ENCODE results near the gene TOPBP1. TPM values are rescaled to one million over a fixed set of nuclear protein-coding genes. Genes with fewer than 3 reads are reported as not detected.

TOPBP1 gene
- total RNA-seq, 4 donors from 2014 or later: 15.6 to 29.1 (median 17.5) TPM

DNA sequence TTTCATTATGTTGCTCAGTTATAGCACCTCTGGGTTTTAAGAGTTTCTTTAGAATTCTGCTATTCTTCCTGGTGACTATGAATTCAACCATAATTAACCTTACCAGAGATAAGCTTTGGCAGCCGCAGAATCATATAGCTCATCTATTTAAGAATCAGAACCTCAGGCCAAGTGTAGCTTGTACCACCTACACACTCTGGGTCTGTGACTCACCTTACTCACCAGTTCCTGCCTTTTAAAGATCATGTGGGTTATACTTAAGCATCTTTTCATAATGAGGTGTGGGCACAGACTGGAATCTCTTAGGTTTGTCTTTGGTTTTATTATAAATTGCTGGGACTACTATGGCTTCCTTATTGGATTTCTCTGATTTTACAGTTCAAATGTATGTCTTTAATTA, 66.4 kb downstream of the TOPBP1 start:
- Histone ChIP-seq H3K9me3 (no peaks in the 10 kb centered on the region), H3K4me1 (peaks cover 0 to 10% (median 2%) of the 10 kb centered on the region in 4 donors), H3K36me3 (peaks cover 0 to 12% (median 6%) of the 10 kb centered on the region in 4 donors), H3K4me3 (no peak overlapping the region), H3K27me3 (no peaks in the 10 kb centered on the region), H3K27ac (replicated peaks in 1 of 4) (no peak overlapping the region)
- intact Hi-C loops (cut with DNase I): no loop called here
- DNase-seq (ENCODE audit: extremely low spot score): no peak
- TF ChIP-seq POLR2AphosphoS5 (IDR thresholded peaks at IDR 0.05) (no peak), EP300 (IDR thresholded peaks at IDR 0.05) (no peak), POLR2A (IDR thresholded peaks at IDR 0.05; ENCODE audit: low read depth) (no peak)
- TF ChIP-seq, protein P1, sequence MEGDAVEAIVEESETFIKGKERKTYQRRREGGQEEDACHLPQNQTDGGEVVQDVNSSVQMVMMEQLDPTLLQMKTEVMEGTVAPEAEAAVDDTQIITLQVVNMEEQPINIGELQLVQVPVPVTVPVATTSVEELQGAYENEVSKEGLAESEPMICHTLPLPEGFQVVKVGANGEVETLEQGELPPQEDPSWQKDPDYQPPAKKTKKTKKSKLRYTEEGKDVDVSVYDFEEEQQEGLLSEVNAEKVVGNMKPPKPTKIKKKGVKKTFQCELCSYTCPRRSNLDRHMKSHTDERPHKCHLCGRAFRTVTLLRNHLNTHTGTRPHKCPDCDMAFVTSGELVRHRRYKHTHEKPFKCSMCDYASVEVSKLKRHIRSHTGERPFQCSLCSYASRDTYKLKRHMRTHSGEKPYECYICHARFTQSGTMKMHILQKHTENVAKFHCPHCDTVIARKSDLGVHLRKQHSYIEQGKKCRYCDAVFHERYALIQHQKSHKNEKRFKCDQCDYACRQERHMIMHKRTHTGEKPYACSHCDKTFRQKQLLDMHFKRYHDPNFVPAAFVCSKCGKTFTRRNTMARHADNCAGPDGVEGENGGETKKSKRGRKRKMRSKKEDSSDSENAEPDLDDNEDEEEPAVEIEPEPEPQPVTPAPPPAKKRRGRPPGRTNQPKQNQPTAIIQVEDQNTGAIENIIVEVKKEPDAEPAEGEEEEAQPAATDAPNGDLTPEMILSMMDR (IDR thresholded peaks at IDR 0.05): no peak
- 95% methylated on average over 1 of the region's 1 CpG for WGBS

DNA sequence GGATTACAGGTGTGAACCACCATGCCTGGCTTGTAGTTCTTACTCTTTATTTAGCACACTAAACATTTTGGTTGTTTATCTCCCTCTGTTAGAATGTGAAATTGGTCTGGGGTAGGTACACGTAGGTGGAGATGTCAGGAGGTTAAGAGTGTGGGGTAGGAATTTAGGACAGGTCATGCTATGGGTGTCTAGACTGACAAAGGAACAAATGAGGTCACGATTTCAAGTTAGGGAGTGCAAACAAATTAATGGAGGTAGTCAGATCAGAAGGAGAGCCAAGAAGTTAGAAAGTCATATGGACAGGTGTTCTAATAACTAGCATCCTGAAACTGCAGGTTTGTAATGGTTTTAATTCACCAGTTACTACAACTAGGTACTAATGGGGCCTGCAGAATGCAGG, 68.5 kb downstream of the TOPBP1 start:
- intact Hi-C loops (cut with DNase I): no loop called here
- no peaks in the 10 kb centered on the region for H3K27me3 ChIP-seq
- no peak for DNase-seq (ENCODE audit: extremely low spot score)
- H3K9me3 ChIP-seq: no peaks in the 10 kb centered on the region
- WGBS: 94% methylated on average over 2 of the region's 2 CpGs
- peaks cover 0 to 15% (median 4%) of the 10 kb centered on the region in 4 donors for H3K4me1 ChIP-seq
- TF ChIP-seq POLR2AphosphoS5 (IDR thresholded peaks at IDR 0.05) (no peak), POLR2A (IDR thresholded peaks at IDR 0.05; ENCODE audit: low read depth) (no peak), EP300 (IDR thresholded peaks at IDR 0.05) (no peak)
- TF ChIP-seq, protein P1 (IDR thresholded peaks at IDR 0.05): no peak
- no peak overlapping the region for H3K4me3 ChIP-seq
- no peak overlapping the region for H3K27ac ChIP-seq (replicated peaks in 1 of 4)
- H3K36me3 ChIP-seq: peaks cover 2 to 27% (median 19%) of the 10 kb centered on the region in 4 donors

GRCh38 chr3:133592843-133593242, 68.9 kb downstream of the TOPBP1 start:
- Histone ChIP-seq H3K4me3 (no peak overlapping the region), H3K9me3 (no peaks in the 10 kb centered on the region), H3K36me3 (peaks cover 6 to 31% (median 22%) of the 10 kb centered on the region in 4 donors), H3K4me1 (peaks cover 0 to 15% (median 4%) of the 10 kb centered on the region in 4 donors), H3K27ac (replicated peaks in 1 of 4) (no peak overlapping the region), H3K27me3 (no peaks in the 10 kb centered on the region)
- intact Hi-C loops (cut with DNase I): no loop called here
- DNase-seq (ENCODE audit: extremely low spot score): no peak
- TF ChIP-seq, protein P1 (IDR thresholded peaks at IDR 0.05): no peak
- TF ChIP-seq EP300 (IDR thresholded peaks at IDR 0.05) (no peak), POLR2A (IDR thresholded peaks at IDR 0.05; ENCODE audit: low read depth) (no peak), POLR2AphosphoS5 (IDR thresholded peaks at IDR 0.05) (no peak)
- WGBS: 89% methylated on average over 5 of the region's 5 CpGs

- Histone ChIP-seq H3K27ac (replicated peaks in 1 of 4) (peak overlapping the region in 2 of 4 donors; percentile 19 to 51), H3K4me3 (no peak overlapping the region), H3K36me3 (peaks cover 21 to 47% (median 37%) of the 10 kb centered on the region in 4 donors), H3K9me3 (no peaks in the 10 kb centered on the region), H3K4me1 (peaks cover 0 to 15% (median 4%) of the 10 kb centered on the region in 4 donors), H3K27me3 (no peaks in the 10 kb centered on the region)
- WGBS: 98% methylated on average over 3 of the region's 3 CpGs
- intact Hi-C loops (cut with DNase I): no loop called here
- TF ChIP-seq POLR2AphosphoS5 (IDR thresholded peaks at IDR 0.05) (peak in 1 of 2 donors; percentile 7), POLR2A (IDR thresholded peaks at IDR 0.05; ENCODE audit: low read depth) (no peak), EP300 (IDR thresholded peaks at IDR 0.05) (no peak)
- TF ChIP-seq, protein P1 (IDR thresholded peaks at IDR 0.05): no peak
- DNase-seq (ENCODE audit: extremely low spot score): no peak
These were observed 70.4 kb downstream of the TOPBP1 start for GRCh38 chr3:133591271-133591742.

DNA sequence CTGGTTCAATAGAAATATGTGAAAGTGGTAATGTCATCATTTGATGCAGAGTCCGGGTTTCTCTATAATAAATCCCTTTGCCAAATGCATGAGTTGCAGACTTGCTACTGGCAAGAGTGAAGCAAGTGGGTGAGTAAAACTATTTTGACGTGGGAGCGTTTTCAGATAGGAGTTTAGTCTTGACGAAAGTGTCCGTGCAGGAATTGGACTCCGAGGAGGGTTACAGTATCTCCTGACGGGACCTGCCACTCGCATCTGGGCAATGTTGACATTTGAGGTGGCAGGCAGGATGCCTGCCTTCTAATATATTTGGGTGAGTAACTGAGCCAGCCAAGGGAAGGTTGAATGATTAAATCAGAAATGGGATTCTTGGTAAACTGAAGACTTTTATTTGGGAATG, 72.2 kb downstream of the TOPBP1 start:
- H3K4me3 ChIP-seq: no peak overlapping the region
- H3K4me1 ChIP-seq: peaks cover 0 to 15% (median 4%) of the 10 kb centered on the region in 4 donors
- 72% methylated on average over 8 of the region's 8 CpGs for WGBS
- H3K36me3 ChIP-seq: peaks cover 39 to 65% (median 55%) of the 10 kb centered on the region in 4 donors
- H3K27me3 ChIP-seq: no peaks in the 10 kb centered on the region
- H3K27ac ChIP-seq (replicated peaks in 1 of 4): no peak overlapping the region
- intact Hi-C loops (cut with DNase I): no loop called here
- TF ChIP-seq EP300 (IDR thresholded peaks at IDR 0.05): no peak
- no peak for DNase-seq (ENCODE audit: extremely low spot score)
- no peaks in the 10 kb centered on the region for H3K9me3 ChIP-seq

Measured in esophagus muscularis mucosa (tissue), 4 donors.